VCaP (cell line): ENCODE data around the gene RPL26.

Source experiments
- H3K27ac ChIP-seq: fragments of 450-650 bp; 2 replicates; pipeline ENCODE4 v1.5.1; 2017
- TF ChIP-seq, protein P1 (sequence below): fragments of 450-650 bp; conservative IDR thresholded peaks from 2 replicates; pipeline ENCODE4 v1.5.1; 2017; ENCODE audit warnings: mild to moderate bottlenecking, moderate library complexity

The RPL26 gene

DNA sequence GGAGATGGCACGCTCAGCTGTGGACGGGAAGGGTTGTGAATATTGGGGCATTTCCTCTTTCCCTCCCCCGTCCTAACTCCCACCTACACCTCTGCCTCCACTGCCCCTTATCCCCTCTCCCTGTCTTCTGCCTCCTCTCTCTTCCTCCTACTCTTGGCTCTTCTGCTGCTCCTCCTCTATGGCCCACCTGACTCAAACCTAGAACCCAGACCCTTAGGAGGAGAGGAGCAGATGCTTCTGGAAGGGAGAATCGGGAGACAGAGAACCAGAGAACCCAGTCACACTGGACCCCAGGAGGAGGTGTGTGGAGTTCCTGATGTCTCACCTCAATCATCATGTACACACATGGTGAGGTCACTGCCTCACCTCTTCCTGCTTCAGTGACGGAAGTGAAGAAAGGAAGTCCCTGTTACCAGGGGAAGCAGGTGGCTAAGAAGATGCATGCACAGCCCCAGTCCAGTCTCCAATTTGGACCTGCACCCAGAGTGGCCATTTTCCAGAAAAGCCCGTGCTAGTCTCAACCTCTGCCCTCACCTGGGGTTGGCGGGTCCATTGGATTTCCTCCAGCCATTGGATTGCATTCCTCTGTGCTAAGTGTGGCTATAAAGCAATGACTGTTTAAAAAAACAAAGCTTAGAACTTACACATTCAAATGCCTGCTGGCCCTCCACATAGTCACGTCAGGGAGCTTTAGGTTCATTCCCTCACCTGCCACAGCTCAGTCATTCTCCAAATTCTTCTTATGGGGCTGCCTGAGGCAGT is 10.7 kb upstream of the RPL26 start:
- TF ChIP-seq, protein P1, sequence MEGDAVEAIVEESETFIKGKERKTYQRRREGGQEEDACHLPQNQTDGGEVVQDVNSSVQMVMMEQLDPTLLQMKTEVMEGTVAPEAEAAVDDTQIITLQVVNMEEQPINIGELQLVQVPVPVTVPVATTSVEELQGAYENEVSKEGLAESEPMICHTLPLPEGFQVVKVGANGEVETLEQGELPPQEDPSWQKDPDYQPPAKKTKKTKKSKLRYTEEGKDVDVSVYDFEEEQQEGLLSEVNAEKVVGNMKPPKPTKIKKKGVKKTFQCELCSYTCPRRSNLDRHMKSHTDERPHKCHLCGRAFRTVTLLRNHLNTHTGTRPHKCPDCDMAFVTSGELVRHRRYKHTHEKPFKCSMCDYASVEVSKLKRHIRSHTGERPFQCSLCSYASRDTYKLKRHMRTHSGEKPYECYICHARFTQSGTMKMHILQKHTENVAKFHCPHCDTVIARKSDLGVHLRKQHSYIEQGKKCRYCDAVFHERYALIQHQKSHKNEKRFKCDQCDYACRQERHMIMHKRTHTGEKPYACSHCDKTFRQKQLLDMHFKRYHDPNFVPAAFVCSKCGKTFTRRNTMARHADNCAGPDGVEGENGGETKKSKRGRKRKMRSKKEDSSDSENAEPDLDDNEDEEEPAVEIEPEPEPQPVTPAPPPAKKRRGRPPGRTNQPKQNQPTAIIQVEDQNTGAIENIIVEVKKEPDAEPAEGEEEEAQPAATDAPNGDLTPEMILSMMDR: no peak

DNA sequence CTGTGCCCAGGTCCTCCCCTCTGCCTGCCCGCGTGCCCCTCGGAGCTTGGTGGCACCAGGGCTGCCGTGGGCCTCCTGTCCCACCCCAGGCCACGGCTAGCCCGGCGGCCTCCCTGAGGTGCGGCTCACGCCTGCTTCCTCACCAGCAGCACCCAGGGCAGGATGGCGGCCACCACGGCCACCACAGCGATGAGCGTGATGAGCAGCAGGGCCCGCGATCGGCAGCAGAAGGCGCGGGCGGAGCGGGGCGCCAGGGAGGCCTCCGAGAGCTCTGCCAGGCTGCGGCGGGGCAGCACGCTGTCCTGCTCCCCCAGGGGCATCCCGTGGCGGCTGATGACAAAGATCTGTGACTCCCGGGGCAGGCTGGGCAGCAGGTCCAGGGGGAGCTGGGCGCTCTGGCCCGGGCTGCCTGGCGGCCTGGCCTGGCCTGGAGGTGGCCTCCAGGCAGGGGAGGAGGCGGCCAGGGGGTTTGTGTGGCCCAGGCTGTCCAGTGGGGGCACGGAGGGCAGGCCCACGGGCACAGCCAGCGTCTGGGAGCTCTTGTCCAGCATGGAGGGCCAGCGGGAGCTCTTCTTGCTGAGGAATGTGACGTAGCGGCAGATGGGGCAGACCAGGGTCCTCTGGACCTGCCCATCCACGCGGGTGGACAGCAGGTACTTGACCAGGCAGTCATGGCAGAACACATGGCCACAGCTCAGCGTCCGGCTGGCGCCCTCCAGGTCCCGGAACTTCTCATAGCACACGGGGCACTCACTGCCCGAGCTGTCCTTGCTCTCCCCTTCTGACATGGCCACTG is 9.9 kb upstream of the RPL26 start:
- TF ChIP-seq, protein P1: no peak

More for the DNA sequence above, 10.7 kb upstream of the RPL26 start:
- no peak overlapping the region for H3K27ac ChIP-seq

DNA sequence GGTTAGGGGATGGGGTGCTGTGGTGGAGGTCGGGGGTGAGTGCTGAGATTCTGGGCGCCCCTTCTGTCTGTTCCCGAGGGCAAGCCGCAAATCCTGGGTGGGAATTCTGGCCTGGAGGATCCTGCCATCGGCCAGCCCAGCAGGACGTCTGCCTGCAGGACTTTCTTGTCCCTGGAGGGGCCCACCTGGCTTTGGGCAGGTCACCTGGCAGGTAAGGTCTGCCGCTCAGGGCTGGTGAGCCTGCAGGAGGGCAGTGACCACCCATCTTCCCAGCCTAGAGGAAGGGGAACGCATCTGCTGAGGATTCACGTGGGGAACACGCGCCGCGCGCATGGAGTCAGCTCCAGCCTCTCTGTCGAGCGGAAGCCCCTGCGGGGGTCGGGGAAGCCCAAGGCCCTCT is 9.3 kb upstream of the RPL26 start:
- TF ChIP-seq, protein P1: no peak
- H3K27ac ChIP-seq: no peak overlapping the region

More for the DNA sequence above, 9.9 kb upstream of the RPL26 start:
- no peak overlapping the region for H3K27ac ChIP-seq

DNA sequence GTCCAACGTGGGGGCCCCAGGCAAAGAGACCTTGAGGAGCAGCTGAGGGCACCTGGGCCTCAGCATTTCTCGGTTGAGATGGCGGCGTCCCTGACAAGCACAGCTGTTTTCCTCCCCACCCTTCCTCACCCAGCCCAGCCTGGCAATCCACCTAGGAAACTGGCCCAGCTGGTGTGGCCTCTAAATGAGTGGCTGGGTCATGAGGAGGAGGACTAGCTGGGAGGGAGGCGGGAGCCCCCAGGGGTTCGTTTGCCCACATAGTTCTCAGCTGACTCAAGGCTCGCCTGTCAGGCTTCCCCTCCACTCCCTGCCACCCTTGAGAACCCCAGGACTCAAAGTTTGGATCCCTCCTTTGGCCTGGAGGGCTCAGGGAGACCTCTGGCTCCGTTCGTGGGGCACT is 8.7 kb upstream of the RPL26 start:
- TF ChIP-seq, protein P1: no peak
- no peak overlapping the region for H3K27ac ChIP-seq

DNA sequence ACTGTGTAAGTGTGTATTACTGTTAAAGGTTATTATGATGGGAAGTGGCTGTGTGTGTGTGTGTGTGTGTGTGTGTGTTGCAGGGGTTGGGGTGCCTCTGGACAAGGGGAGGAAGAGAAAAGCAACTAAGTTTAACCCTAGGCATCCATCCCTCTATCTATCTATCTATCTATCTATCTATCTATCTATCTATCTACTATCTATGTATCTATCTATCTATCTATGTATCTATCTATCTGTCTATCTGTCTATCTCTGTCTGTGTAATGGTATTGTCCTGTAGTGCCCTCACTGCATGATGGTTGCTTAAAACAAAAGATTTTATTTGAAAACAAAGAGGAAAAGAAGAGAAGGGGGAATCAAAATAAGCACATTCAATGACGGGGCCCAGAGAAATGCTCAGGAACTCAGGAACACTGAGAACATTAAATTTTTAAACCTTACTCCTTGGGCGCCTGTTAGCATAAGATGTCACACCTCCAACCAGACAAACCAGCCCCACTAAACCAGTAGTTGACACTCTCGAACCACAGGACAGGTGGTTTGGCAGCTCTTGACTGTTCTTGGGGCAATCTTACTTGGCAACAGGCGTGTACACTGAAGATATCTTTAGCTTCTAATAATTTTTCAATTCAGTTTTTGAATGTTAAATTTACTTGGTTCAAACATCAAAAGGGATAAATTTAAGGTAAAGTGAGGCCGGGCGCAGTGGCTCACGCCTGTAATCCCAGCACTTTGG is 5.1 kb upstream of the RPL26 start:
- no peak overlapping the region for H3K27ac ChIP-seq
- TF ChIP-seq, protein P1: no peak

DNA sequence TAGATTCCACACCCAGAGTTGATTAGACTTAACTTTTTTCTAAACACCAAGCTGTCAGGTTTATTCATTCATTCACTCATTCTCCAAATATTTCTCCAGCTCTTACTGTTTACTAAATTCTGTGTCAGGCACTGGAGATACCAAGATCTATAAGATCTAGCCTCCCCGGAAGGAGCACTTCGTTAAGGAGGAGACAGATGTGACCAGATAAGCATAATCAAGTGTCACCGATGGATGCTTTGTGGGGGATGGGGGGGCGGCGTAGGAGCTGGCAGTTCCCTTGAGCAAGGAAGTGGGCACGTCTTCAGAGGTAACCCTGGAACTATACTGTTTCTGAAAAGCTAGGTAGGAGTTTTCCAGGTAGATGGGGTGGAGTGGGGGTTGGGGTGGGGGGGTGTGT is 3.8 kb upstream of the RPL26 start:
- H3K27ac ChIP-seq: no peak overlapping the region

More for the DNA sequence above, 3.8 kb upstream of the RPL26 start:
- TF ChIP-seq, protein P1: no peak
